K562 (cell line): ENCODE results near the gene DDX41. TPM values are rescaled to one million over a fixed set of nuclear protein-coding genes. Genes with fewer than 3 reads are reported as not detected.

Experiments
- ARID3B ChIP-seq: fragments of 250-450 bp; sonication (Bioruptor Pico); IDR thresholded peaks from 2 replicates; pipeline ENCODE4 v1.4.0; 2020; ENCODE audit warnings: borderline replicate concordance
- CREB3 ChIP-seq: fragments of 450-650 bp; conservative IDR thresholded peaks from 2 replicates; pipeline ENCODE4 v1.6.1; 2016; ENCODE audit warnings: missing genetic modification characterization, low read depth, mild to moderate bottlenecking, missing compliant biosample characterization, moderate library complexity
- HES1 ChIP-seq: fragments of 450-650 bp; IDR thresholded peaks from 2 replicates; pipeline ENCODE4 v1.6.1; 2016; ENCODE audit warnings: low read depth, mild to moderate bottlenecking, moderate library complexity
- IRF9 ChIP-seq: fragments of 450-650 bp; IDR thresholded peaks from 2 replicates; pipeline ENCODE4 v1.6.1; 2016; ENCODE audit warnings: missing biosample characterization, missing genetic modification characterization
- MAFK ChIP-seq: IDR thresholded peaks from 2 replicates; pipeline ENCODE4 v1.6.1; 2011; ENCODE audit warnings: low read length, improper control_type of control experiment
- NFRKB ChIP-seq: fragments of 450-650 bp; IDR thresholded peaks from 2 replicates; pipeline ENCODE4 v1.6.1; 2016; ENCODE audit warnings: low read depth
- RBM14 ChIP-seq: fragments of 200-400 bp; formaldehyde crosslinking; IDR thresholded peaks from 2 replicates; pipeline ENCODE4 v1.6.1; 2018; ENCODE audit warnings: low read depth, mild to moderate bottlenecking, low read length, moderate library complexity, borderline replicate concordance; ENCODE audit not compliant: insufficient read depth
- RERE ChIP-seq: sonication (generic); formaldehyde crosslinking; IDR thresholded peaks from 2 replicates; pipeline ENCODE4 v1.8.0; 2023; ENCODE audit warnings: missing genetic modification reagents, mild to moderate bottlenecking, borderline replicate concordance
- SOX6 ChIP-seq: fragments of 450-650 bp; IDR thresholded peaks from 2 replicates; pipeline ENCODE4 v1.6.1; 2014; ENCODE audit warnings: mild to moderate bottlenecking
- TCF15 ChIP-seq: fragments of 250-450 bp; sonication (Bioruptor Pico); IDR thresholded peaks from 2 replicates; pipeline ENCODE4 v1.8.0; 2022; ENCODE audit warnings: moderate library complexity, mild to moderate bottlenecking, inconsistent platforms
- TCF7 ChIP-seq: sonication (generic); IDR thresholded peaks from 2 replicates; pipeline ENCODE4 v1.6.1; 2016; ENCODE audit warnings: antibody characterized with exemption, borderline replicate concordance
- TCFL5 ChIP-seq: fragments of 250-450 bp; sonication (Bioruptor Pico); conservative IDR thresholded peaks from 2 replicates; pipeline ENCODE4 v1.6.1; 2021; ENCODE audit warnings: mild to moderate bottlenecking, moderate library complexity, matching md5 sums
- TGIF2 ChIP-seq: sonication (generic); formaldehyde crosslinking; IDR thresholded peaks from 2 replicates; pipeline ENCODE4 v1.8.1; 2022; ENCODE audit warnings: mild to moderate bottlenecking, missing genetic modification reagents, moderate library complexity
- XRCC5 ChIP-seq: fragments of 200-400 bp; formaldehyde crosslinking; IDR thresholded peaks from 2 replicates; pipeline ENCODE4 v1.6.1; 2017; ENCODE audit warnings: low read depth, mild to moderate bottlenecking, low read length
- ZNF3 ChIP-seq: fragments of 250-450 bp; sonication (Bioruptor Pico); IDR thresholded peaks from 2 replicates; pipeline ENCODE4 v1.5.0; 2021; ENCODE audit warnings: mild to moderate bottlenecking, moderate library complexity
- ZNF764 ChIP-seq: fragments of 250-450 bp; sonication (Bioruptor Pico); IDR thresholded peaks from 2 replicates; pipeline ENCODE4 v1.4.0; 2020; ENCODE audit warnings: low read depth, mild to moderate bottlenecking, moderate library complexity
- polyA plus RNA-seq, 8 experiments: library from polyadenylated mRNA; depleted of rRNA in 4 of 8; stranded (reverse) in 5 of 8; unstranded in 3 of 8; fragments of >200 nt; fragmentation: Nextera tagmentation in 2 of 8; fragmentation: Illumina TruSeq in 1 of 8; extraction: Ambion mirVana in 2 of 8; extraction: Trizol in 1 of 8; gene quantifications; 2 replicates each; pipeline versions ENCODE4 v1.2.1 to v1.2.3, GENCODE V29; 2011 to 2014; ENCODE audit warnings: inconsistent platforms in 1 of 8, missing spikeins in 1 of 8
- total RNA-seq, 7 experiments: library from RNA; depleted of rRNA in 6 of 7; stranded (reverse); fragments of >200 nt in 6 of 7; fragmentation: Illumina TruSeq in 2 of 7; extraction: Trizol in 2 of 7; gene quantifications; 2 replicates each; pipeline versions ENCODE4 v1.2.1 to v1.2.3, GENCODE V29; 2011 to 2021; ENCODE audit warnings: low replicate concordance in 1 of 7

The DDX41 gene
- total and polyA plus RNA-seq, 9 of the 15 experiments (the other 6 are each of a cell fraction or from before 2014, with no cell fraction given), result 38.2 to 284 (median 116) TPM

- no peak for TF ChIP-seq ARID3B (CRISPR knock-in tag)
- no peak for TF ChIP-seq CREB3 (tag)
- no peak for TF ChIP-seq XRCC5
- TF ChIP-seq ZNF3 (CRISPR knock-in tag), result no peak
- TF ChIP-seq RBM14, result no peak
- TF ChIP-seq RERE, result no peak
- TF ChIP-seq TCF15 (CRISPR knock-in tag), result no peak
- no peak for TF ChIP-seq ZNF764 (CRISPR knock-in tag)
- TF ChIP-seq IRF9, result no peak
- no peak for TF ChIP-seq MAFK
- TF ChIP-seq TCFL5, result no peak
- TF ChIP-seq SOX6, result peak; percentile 73; the same call in 1 of the 2 replicates
- no peak for TF ChIP-seq HES1
- peak; percentile 63; the same call in 1 of the 2 replicates for TF ChIP-seq NFRKB
- no peak for TF ChIP-seq TGIF2 (CRISPR knock-in tag)
- TF ChIP-seq TCF7, result no peak; the same call in 1 of the 2 replicates
Measured at GRCh38 chr5:177516601-177517568, at the start of gene DDX41 (continued).
